ENCODE results near the gene ADARB1. TPM values are rescaled to one million over a fixed set of nuclear protein-coding genes. Genes with fewer than 3 reads are reported as not detected.

ADARB1 gene
- total RNA-seq, 3 donors from 2014 or later (not counting 1 experiment from before 2014, with no cell fraction given): 20.7 to 28.0 (median 26.6) TPM

DNA sequence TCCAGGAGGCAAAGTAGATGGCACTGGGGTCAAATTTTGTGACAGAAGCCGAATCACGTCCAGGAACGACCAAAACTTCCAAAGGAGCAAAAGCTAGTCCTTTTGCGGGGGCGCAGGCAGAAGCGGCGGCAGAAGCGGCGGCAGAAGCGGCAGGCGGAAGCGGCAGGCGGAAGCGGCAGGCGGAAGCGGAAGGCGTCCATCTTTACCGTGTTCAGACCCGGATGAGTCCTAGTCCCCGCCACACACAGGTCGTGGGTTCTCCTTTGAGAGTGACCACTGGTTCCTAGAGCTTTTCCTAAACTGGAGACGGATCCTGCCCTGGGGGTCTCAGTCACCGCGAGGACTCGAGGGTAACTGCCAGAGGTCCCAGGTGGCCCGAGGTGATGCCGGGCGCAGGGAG is 159.7 kb downstream of the ADARB1 start:
- no peak overlapping the region for H3K4me3 ChIP-seq (ENCODE audit: low read length)
- DNase-seq (no peak), ATAC-seq (no peak)
- H3K9me3 ChIP-seq (ENCODE audit: control insufficient read depth, insufficient read depth, low read length): no peaks in the 10 kb centered on the region
- H3K4me3 Mint-ChIP-seq: peak overlapping the region; percentile 52
- TF ChIP-seq, protein P1, sequence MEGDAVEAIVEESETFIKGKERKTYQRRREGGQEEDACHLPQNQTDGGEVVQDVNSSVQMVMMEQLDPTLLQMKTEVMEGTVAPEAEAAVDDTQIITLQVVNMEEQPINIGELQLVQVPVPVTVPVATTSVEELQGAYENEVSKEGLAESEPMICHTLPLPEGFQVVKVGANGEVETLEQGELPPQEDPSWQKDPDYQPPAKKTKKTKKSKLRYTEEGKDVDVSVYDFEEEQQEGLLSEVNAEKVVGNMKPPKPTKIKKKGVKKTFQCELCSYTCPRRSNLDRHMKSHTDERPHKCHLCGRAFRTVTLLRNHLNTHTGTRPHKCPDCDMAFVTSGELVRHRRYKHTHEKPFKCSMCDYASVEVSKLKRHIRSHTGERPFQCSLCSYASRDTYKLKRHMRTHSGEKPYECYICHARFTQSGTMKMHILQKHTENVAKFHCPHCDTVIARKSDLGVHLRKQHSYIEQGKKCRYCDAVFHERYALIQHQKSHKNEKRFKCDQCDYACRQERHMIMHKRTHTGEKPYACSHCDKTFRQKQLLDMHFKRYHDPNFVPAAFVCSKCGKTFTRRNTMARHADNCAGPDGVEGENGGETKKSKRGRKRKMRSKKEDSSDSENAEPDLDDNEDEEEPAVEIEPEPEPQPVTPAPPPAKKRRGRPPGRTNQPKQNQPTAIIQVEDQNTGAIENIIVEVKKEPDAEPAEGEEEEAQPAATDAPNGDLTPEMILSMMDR (IDR thresholded peaks at IDR 0.05): no peak
- intact Hi-C loops (cut with micrococcal nuclease): no loop called here
- H3K27ac ChIP-seq (ENCODE audit: low read length): no peak overlapping the region
- peaks cover 46 to 52% of the 10 kb centered on the region in 2 donors for H3K27me3 Mint-ChIP-seq (ENCODE audit: low read depth in 2 of 2)
- no peaks in the 10 kb centered on the region for H3K36me3 Mint-ChIP-seq
- no peaks in the 10 kb centered on the region for H3K36me3 ChIP-seq (ENCODE audit: control insufficient read depth, insufficient read depth, low read length)
- peaks cover 0 to 2% of the 10 kb centered on the region in 2 donors for H3K4me1 Mint-ChIP-seq
- peaks cover 6% of the 10 kb centered on the region for H3K27me3 ChIP-seq (ENCODE audit: control insufficient read depth, insufficient read depth, low read length)
- no peak overlapping the region for H3K27ac Mint-ChIP-seq
- H3K4me1 ChIP-seq (ENCODE audit: control insufficient read depth, insufficient read depth, low read length): peaks cover under 1% of the 10 kb centered on the region
- 85% methylated on average over 28 of the region's 28 CpGs for WGBS (ENCODE audit: insufficient coverage)
- H3K9me3 Mint-ChIP-seq: no peaks in the 10 kb centered on the region

DNA sequence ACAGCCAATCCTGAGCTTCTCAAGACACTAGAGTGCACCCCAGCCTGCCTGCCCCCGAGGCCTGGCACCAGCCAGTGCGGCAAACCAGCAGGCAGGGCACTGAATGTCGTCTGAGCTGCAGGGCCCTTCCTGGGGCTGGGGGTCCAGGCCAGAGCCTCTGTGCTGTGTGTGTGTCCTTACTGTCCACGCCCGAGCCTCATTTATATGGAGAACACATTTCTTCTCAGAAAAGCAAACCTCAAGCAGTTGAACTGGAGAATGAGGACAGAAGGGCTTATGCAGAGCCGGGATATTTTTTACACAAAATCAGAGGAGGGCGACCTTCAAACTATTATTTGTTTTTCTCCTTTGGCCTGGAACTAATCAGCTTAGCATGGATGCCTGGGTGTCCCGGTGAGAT is 160.6 kb downstream of the ADARB1 start:
- Histone ChIP-seq H3K27ac (ENCODE audit: low read length) (no peak overlapping the region), H3K36me3 (ENCODE audit: control insufficient read depth, insufficient read depth, low read length) (no peaks in the 10 kb centered on the region), H3K9me3 (ENCODE audit: control insufficient read depth, insufficient read depth, low read length) (no peaks in the 10 kb centered on the region), H3K27me3 (ENCODE audit: control insufficient read depth, insufficient read depth, low read length) (peaks cover 6% of the 10 kb centered on the region), H3K4me3 (ENCODE audit: low read length) (no peak overlapping the region), H3K4me1 (ENCODE audit: control insufficient read depth, insufficient read depth, low read length) (no peaks in the 10 kb centered on the region)
- H3K36me3 Mint-ChIP-seq: no peaks in the 10 kb centered on the region
- H3K4me3 Mint-ChIP-seq: no peak overlapping the region
- peaks cover 52 to 57% of the 10 kb centered on the region in 2 donors for H3K27me3 Mint-ChIP-seq (ENCODE audit: low read depth in 2 of 2)
- ATAC-seq (no peak), DNase-seq (no peak)
- H3K27ac Mint-ChIP-seq: no peak overlapping the region
- H3K4me1 Mint-ChIP-seq: no peaks in the 10 kb centered on the region
- intact Hi-C loops (cut with micrococcal nuclease): no loop called here
- H3K9me3 Mint-ChIP-seq: no peaks in the 10 kb centered on the region
- TF ChIP-seq, protein P1 (IDR thresholded peaks at IDR 0.05): no peak
- 93% methylated on average over 7 of the region's 8 CpGs for WGBS (ENCODE audit: insufficient coverage)

DNA sequence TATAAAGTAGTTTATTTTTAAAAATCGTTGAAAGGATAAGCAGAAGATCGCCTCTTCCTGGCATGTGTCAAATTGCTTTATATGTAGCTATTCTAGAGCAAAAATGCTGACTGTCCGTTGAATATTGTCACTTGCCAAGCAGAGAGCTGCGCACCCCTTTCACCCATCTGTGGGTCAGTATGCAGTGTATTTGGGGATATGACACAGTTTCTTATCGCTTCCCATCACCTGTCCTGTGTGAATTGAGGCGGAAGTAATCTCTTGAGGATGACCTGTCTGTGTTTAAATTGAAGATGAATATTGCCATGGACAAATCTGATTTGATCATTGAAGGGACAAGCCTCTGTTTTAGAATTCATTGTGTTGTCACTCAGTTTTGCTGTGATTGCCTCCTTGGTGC is 161.1 kb downstream of the ADARB1 start:
- 90% methylated on average over 6 of the region's 6 CpGs for WGBS (ENCODE audit: insufficient coverage)
- Mint-ChIP-seq H3K27me3 (ENCODE audit: low read depth in 2 of 2) (peaks cover 51 to 57% of the 10 kb centered on the region in 2 donors), H3K27ac (no peak overlapping the region), H3K4me1 (no peaks in the 10 kb centered on the region), H3K36me3 (no peaks in the 10 kb centered on the region), H3K9me3 (no peaks in the 10 kb centered on the region), H3K4me3 (no peak overlapping the region)
- Histone ChIP-seq H3K9me3 (ENCODE audit: control insufficient read depth, insufficient read depth, low read length) (no peaks in the 10 kb centered on the region), H3K4me3 (ENCODE audit: low read length) (no peak overlapping the region), H3K27me3 (ENCODE audit: control insufficient read depth, insufficient read depth, low read length) (peaks cover 6% of the 10 kb centered on the region), H3K27ac (ENCODE audit: low read length) (no peak overlapping the region), H3K4me1 (ENCODE audit: control insufficient read depth, insufficient read depth, low read length) (no peaks in the 10 kb centered on the region), H3K36me3 (ENCODE audit: control insufficient read depth, insufficient read depth, low read length) (no peaks in the 10 kb centered on the region)
- TF ChIP-seq, protein P1 (IDR thresholded peaks at IDR 0.05): no peak
- ATAC-seq (no peak), DNase-seq (no peak)
- intact Hi-C loops (cut with micrococcal nuclease): no loop called here

DNA sequence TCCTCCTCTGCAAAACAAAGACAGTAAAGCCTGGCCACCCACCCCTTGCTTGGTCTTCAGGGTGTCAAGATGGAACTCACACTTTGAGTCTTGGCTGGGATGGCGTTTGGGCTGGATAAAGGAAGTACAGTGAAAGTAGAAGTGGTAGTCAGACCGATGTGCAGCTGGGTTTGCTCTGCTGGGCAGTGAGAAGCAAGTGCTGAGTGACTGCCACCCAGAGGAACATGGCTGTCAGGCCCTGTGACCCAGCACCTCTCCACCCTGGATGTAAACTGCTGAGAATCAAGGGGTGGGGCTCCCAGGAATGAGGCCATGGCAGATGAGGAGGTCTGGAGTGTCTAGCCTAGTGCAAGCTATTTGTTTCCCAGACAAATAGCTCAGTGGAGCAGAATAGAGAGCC is 162.1 kb downstream of the ADARB1 start:
- Mint-ChIP-seq H3K9me3 (no peaks in the 10 kb centered on the region), H3K4me1 (no peaks in the 10 kb centered on the region), H3K4me3 (no peak overlapping the region), H3K27me3 (ENCODE audit: low read depth in 2 of 2) (peaks cover 51 to 63% of the 10 kb centered on the region in 2 donors), H3K27ac (no peak overlapping the region), H3K36me3 (no peaks in the 10 kb centered on the region)
- H3K27ac ChIP-seq (ENCODE audit: low read length): no peak overlapping the region
- H3K4me3 ChIP-seq (ENCODE audit: low read length): no peak overlapping the region
- 14% methylated on average over 2 of the region's 2 CpGs for WGBS (ENCODE audit: insufficient coverage)
- peaks cover 6% of the 10 kb centered on the region for H3K27me3 ChIP-seq (ENCODE audit: control insufficient read depth, insufficient read depth, low read length)
- H3K4me1 ChIP-seq (ENCODE audit: control insufficient read depth, insufficient read depth, low read length): no peaks in the 10 kb centered on the region
- DNase-seq (peak in 1 of 2 donors; percentile 24), ATAC-seq (no peak)
- intact Hi-C loops (cut with micrococcal nuclease): no loop called here
- TF ChIP-seq, protein P1 (IDR thresholded peaks at IDR 0.05): no peak
- H3K36me3 ChIP-seq (ENCODE audit: control insufficient read depth, insufficient read depth, low read length): no peaks in the 10 kb centered on the region
- no peaks in the 10 kb centered on the region for H3K9me3 ChIP-seq (ENCODE audit: control insufficient read depth, insufficient read depth, low read length)
